ENCODE data around the gene CAPZB.

DNA sequence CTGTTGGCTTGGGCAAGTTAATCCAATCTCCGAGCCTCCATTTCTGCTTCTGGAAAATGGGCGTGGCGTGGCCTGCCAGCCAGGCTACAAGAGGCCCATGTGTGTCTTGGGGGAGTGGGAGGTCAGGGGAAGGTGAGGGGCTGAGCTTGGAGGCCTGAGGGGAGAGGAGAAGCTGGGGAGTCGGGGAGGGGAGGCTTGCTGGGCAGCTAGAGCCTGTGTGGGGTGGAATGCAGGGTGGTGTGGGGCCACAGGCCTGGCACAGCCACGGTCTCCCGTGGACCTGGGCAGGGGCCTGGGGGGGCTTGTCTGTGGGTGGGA is 158.6 kb downstream of the CAPZB start:
- TF ChIP-seq CTCF (IDR thresholded peaks at IDR 0.05) (no peak), POLR2A (IDR thresholded peaks at IDR 0.05) (no peak)
